Keratinocyte (primary cell): Measurements from ENCODE around the gene CDX1. TPM values are rescaled to one million over a fixed set of nuclear protein-coding genes. Genes with fewer than 3 reads are reported as not detected.

Experiments
- DNase-seq: peaks from one replicate; pipeline ENCODE4 v3.0.0-alpha.2; 2011; ENCODE audit warnings: low read depth, missing footprints, low spot score
- FAIRE-seq: peaks from 2 replicates; lab custom pipeline; 2011; peaks lifted over from hg19 to GRCh38; lab: Jason Lieb, UNC
- H2AFZ ChIP-seq: 2 replicates; pipeline ENCODE4 v1.6.0; 2012; ENCODE audit warnings: low read length, control low read depth, inconsistent platforms; ENCODE audit not compliant: control insufficient read depth
- H3K27ac ChIP-seq: 2 replicates; pipeline ENCODE4 v1.5.1; 2011; ENCODE audit warnings: low read length; ENCODE audit not compliant: control insufficient read depth, insufficient read depth
- H3K27me3 ChIP-seq: 3 replicates; pipeline ENCODE4 v1.6.0; 2011; ENCODE audit warnings: low read length; ENCODE audit not compliant: control insufficient read depth, insufficient read depth; ENCODE audit errors: extremely low read depth
- H3K36me3 ChIP-seq, 2 experiments: 2 replicates in 1 of 2; 3 replicates in 1 of 2; pipeline ENCODE4 v1.5.1; 2011; ENCODE audit warnings: low read length in 2 of 2, mild to moderate bottlenecking in 1 of 2; ENCODE audit not compliant: control insufficient read depth in 2 of 2, insufficient read depth in 2 of 2; ENCODE audit errors: extremely low read depth in 1 of 2
- H3K4me1 ChIP-seq: 3 replicates; pipeline ENCODE4 v1.5.1; 2011; ENCODE audit warnings: low read length; ENCODE audit not compliant: control insufficient read depth, insufficient read depth; ENCODE audit errors: extremely low read depth
- H3K4me2 ChIP-seq: 3 replicates; pipeline ENCODE4 v1.6.0; 2011; ENCODE audit warnings: low read depth, low read length; ENCODE audit not compliant: control insufficient read depth, insufficient read depth; ENCODE audit errors: extremely low read depth
- H3K4me3 ChIP-seq, 3 experiments: fragments of 200-600 bp in 1 of 3; sonication (generic) in 1 of 3; 2 replicates in 2 of 3; 3 replicates in 1 of 3; pipeline ENCODE4 v1.5.1; 2011 to 2016; ENCODE audit warnings: low read length in 3 of 3, mild to moderate bottlenecking in 3 of 3, control low read depth in 2 of 3, inconsistent platforms in 1 of 3, low read depth in 1 of 3, mixed read lengths in 1 of 3, mixed run types in 1 of 3, moderate library complexity in 1 of 3; ENCODE audit not compliant: control insufficient read depth in 2 of 3, insufficient read depth in 2 of 3; ENCODE audit errors: extremely low read depth in 1 of 3
- H3K79me2 ChIP-seq: 2 replicates; pipeline ENCODE4 v1.6.0; 2012; ENCODE audit warnings: low read length; ENCODE audit not compliant: control insufficient read depth, insufficient read depth
- H3K9ac ChIP-seq: 3 replicates; pipeline ENCODE4 v1.6.0; 2011; ENCODE audit warnings: low read length; ENCODE audit not compliant: control insufficient read depth, insufficient read depth; ENCODE audit errors: extremely low read depth
- H3K9me1 ChIP-seq: 3 replicates; pipeline ENCODE4 v1.6.0; 2011; ENCODE audit warnings: low read length; ENCODE audit not compliant: control insufficient read depth, insufficient read depth; ENCODE audit errors: extremely low read depth
- H3K9me3 ChIP-seq: 2 replicates; pipeline ENCODE4 v1.5.1; 2012; ENCODE audit warnings: low read depth, low read length; ENCODE audit not compliant: control insufficient read depth
- H4K20me1 ChIP-seq: 3 replicates; pipeline ENCODE4 v1.6.0; 2011; ENCODE audit warnings: low read length; ENCODE audit not compliant: control insufficient read depth, insufficient read depth; ENCODE audit errors: extremely low read depth
- CTCF ChIP-seq, 3 experiments: IDR thresholded peaks in 1 of 3; conservative IDR thresholded peaks in 1 of 3; optimal IDR thresholded peaks in 1 of 3; 2 replicates in 2 of 3; 3 replicates in 1 of 3; pipeline versions ENCODE3 to v1.5.1; 2011; ENCODE audit warnings: low read length in 3 of 3, mild to moderate bottlenecking in 3 of 3, moderate library complexity in 2 of 3, control low read depth in 1 of 3, inconsistent platforms in 1 of 3; ENCODE audit not compliant: insufficient read depth in 2 of 3; ENCODE audit errors: extremely low read depth in 1 of 3
- EZH2 ChIP-seq: IDR thresholded peaks from one replicate; pipeline ENCODE4 v1.6.1; 2012; ENCODE audit warnings: inconsistent platforms, mild to moderate bottlenecking, low read length, moderate library complexity
- dilution Hi-C: fragments of 300-500 bp; cut with MboI; formaldehyde crosslinking; loops from one replicate; pipeline ENCODE4 v1.7.0; 2020; ENCODE audit warnings: low sequenced_read_pairs; ENCODE audit not compliant: extremely low pct_ligation_motif_present
- polyA plus RNA-seq, 5 experiments: library from polyadenylated mRNA; depleted of rRNA in 3 of 5; stranded (reverse) in 3 of 5; stranded (forward) in 1 of 5; unstranded in 1 of 5; fragments of >200 nt; gene quantifications; 1 replicate in 1 of 5; 2 replicates in 3 of 5; 3 replicates in 1 of 5; pipeline versions ENCODE4 v1.2.1 to v1.2.3, GENCODE V29; 2011 to 2012; ENCODE audit warnings: missing spikeins in 2 of 5, low read depth in 1 of 5, low replicate concordance in 1 of 5

The CDX1 gene
- polyA plus RNA-seq, 1 donor (not counting 4 experiments of a cell fraction or from before 2014, with no cell fraction given), result not detected

GRCh38 chr5:150147670-150148069 lies 18.9 kb upstream of the CDX1 start:
- no peak overlapping the region for H2AFZ ChIP-seq
- no peaks in the 10 kb centered on the region for H4K20me1 ChIP-seq
- H3K27ac ChIP-seq, result no peak overlapping the region
- no peak overlapping the region for H3K4me3 ChIP-seq
- peaks cover 7% of the 10 kb centered on the region for H3K27me3 ChIP-seq
- peaks cover 11% of the 10 kb centered on the region for H3K4me1 ChIP-seq
- H3K9me3 ChIP-seq, result no peaks in the 10 kb centered on the region
- TF ChIP-seq EZH2, result no peak
- no peak for TF ChIP-seq CTCF (optimal IDR thresholded peaks at IDR 0.05 in 1 of 3, IDR thresholded peaks at IDR 0.05 in 1 of 3, conservative IDR thresholded peaks at IDR 0.05 in 1 of 3; ENCODE audit: extremely low read depth in 1 of 3, insufficient read depth in 2 of 3, low read length in 3 of 3)
- H3K36me3 ChIP-seq, result no peaks in the 10 kb centered on the region
- no peak overlapping the region for H3K4me2 ChIP-seq
- no peaks in the 10 kb centered on the region for H3K79me2 ChIP-seq
- H3K9me1 ChIP-seq, result no peaks in the 10 kb centered on the region
- H3K9ac ChIP-seq, result no peak overlapping the region
- DNase-seq (no peak), FAIRE-seq (no peak)
- dilution Hi-C loops, result no loop called here

DNA sequence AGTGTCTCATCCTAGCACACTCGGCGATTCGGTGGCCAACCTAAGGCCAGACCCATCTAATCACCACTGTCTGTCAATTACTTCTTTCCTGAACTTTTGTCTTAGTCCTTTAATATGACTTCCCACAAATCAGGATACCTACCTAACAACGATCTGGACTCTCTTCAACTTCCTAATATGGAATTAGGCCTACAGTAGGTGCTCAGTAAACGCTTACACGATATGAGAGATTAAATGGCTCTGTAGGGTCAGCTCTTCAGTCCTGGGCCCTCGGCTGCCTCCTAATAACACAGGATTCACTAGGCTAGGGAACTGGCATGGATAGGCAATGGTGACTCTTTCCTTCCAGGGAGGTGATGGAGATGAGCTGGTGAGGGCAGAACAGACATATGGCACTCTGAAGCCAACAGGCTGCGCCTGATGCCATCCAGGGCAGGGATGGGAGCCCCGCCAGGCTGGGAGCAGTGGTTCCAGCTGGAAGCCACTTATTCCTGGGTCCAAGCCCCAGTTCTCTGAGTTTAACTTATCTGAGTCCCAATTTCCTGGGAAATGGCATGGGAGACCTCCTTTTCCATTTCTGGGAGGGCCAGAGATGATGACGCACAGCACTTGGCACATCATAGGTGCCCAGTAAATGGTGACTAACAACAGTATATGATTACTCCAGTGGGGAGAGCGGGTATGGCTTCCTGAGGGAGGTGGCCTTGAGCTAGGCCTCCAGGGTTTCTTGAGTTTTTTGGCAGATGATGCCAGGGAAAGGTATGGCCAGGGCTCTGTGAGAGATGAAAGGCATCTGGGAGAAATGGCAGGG lies 18.3 kb upstream of the CDX1 start:
- H3K9me1 ChIP-seq, result no peaks in the 10 kb centered on the region
- TF ChIP-seq EZH2 (no peak), CTCF (optimal IDR thresholded peaks at IDR 0.05 in 1 of 3, IDR thresholded peaks at IDR 0.05 in 1 of 3, conservative IDR thresholded peaks at IDR 0.05 in 1 of 3; ENCODE audit: extremely low read depth in 1 of 3, insufficient read depth in 2 of 3, low read length in 3 of 3) (no peak)
- peaks cover 5% of the 10 kb centered on the region for H3K4me1 ChIP-seq
- no peaks in the 10 kb centered on the region for H3K36me3 ChIP-seq
- dilution Hi-C loops, result no loop called here
- no peak overlapping the region for H3K4me3 ChIP-seq
- no peak overlapping the region for H3K27ac ChIP-seq
- no peak for DNase-seq
- H4K20me1 ChIP-seq, result no peaks in the 10 kb centered on the region
- H3K79me2 ChIP-seq, result no peaks in the 10 kb centered on the region
- peaks cover 14% of the 10 kb centered on the region for H3K27me3 ChIP-seq
- no peaks in the 10 kb centered on the region for H3K9me3 ChIP-seq
- no peak overlapping the region for H2AFZ ChIP-seq
- FAIRE-seq, result no peak
- H3K4me2 ChIP-seq, result no peak overlapping the region
- H3K9ac ChIP-seq, result no peak overlapping the region
